ENCODE results near the gene ATPAF2. TPM values are rescaled to one million over a fixed set of nuclear protein-coding genes. Genes with fewer than 3 reads are reported as not detected.
A peak's percentile ranks its signal among the peaks of the same experiment; 100 is the strongest.

The ATPAF2 gene
- total RNA-seq, 2 experiments from 2014 or later = 22.9 to 29.9 TPM

GRCh38 chr17:18056214-18056613 lies 17.2 kb upstream of the ATPAF2 start:
- H3K9me3 Mint-ChIP-seq = no peaks in the 10 kb centered on the region
- no peak for ATAC-seq (ENCODE audit: low read depth)
- H3K36me3 Mint-ChIP-seq = peaks cover 17% of the 10 kb centered on the region
- POLR2A ChIA-PET = no interaction called here
- H3K4me1 Mint-ChIP-seq = no peaks in the 10 kb centered on the region
- H3K27me3 Mint-ChIP-seq = no peaks in the 10 kb centered on the region
- H3K27ac Mint-ChIP-seq = no peak overlapping the region
- DNase-seq = no peak
- no peak overlapping the region for H3K4me3 Mint-ChIP-seq

- POLR2A ChIA-PET = no interaction called here
- no peaks in the 10 kb centered on the region for H3K9me3 Mint-ChIP-seq
- H3K36me3 Mint-ChIP-seq = peaks cover 17% of the 10 kb centered on the region
- DNase-seq (no peak), ATAC-seq (ENCODE audit: low read depth) (no peak)
- no peak overlapping the region for H3K4me3 Mint-ChIP-seq
- no peaks in the 10 kb centered on the region for H3K4me1 Mint-ChIP-seq
- H3K27ac Mint-ChIP-seq = no peak overlapping the region
- H3K27me3 Mint-ChIP-seq = no peaks in the 10 kb centered on the region
Observed at GRCh38 chr17:18055597-18055996, 16.6 kb upstream of the ATPAF2 start.

GRCh38 chr17:18045691-18046350 lies 6.9 kb upstream of the ATPAF2 start:
- Mint-ChIP-seq H3K27me3 (no peaks in the 10 kb centered on the region), H3K4me3 (no peak overlapping the region), H3K27ac (no peak overlapping the region), H3K36me3 (peaks cover 8% of the 10 kb centered on the region), H3K9me3 (no peaks in the 10 kb centered on the region), H3K4me1 (peaks cover 10% of the 10 kb centered on the region)
- DNase-seq = no peak
- ATAC-seq (ENCODE audit: low read depth) = no peak
- POLR2A ChIA-PET = interaction anchor here (0.7 kb wide), 1 partner anchor 819 kb away, joined by 3 read pairs; no protein-coding TSS in a partner anchor

- Mint-ChIP-seq H3K4me3 (no peak overlapping the region), H3K4me1 (peaks cover 18% of the 10 kb centered on the region), H3K27me3 (no peaks in the 10 kb centered on the region), H3K9me3 (no peaks in the 10 kb centered on the region), H3K27ac (no peak overlapping the region), H3K36me3 (peaks cover 8% of the 10 kb centered on the region)
- ATAC-seq (ENCODE audit: low read depth) (no peak), DNase-seq (no peak)
- POLR2A ChIA-PET = no interaction called here
Observed at GRCh38 chr17:18044609-18045008, 5.6 kb upstream of the ATPAF2 start.

GRCh38 chr17:18043491-18043890 lies 4.5 kb upstream of the ATPAF2 start:
- DNase-seq = no peak
- H3K36me3 Mint-ChIP-seq = peaks cover 10% of the 10 kb centered on the region
- POLR2A ChIA-PET = no interaction called here
- no peaks in the 10 kb centered on the region for H3K27me3 Mint-ChIP-seq
- H3K9me3 Mint-ChIP-seq = no peaks in the 10 kb centered on the region
- H3K4me3 Mint-ChIP-seq = no peak overlapping the region
- peaks cover 18% of the 10 kb centered on the region for H3K4me1 Mint-ChIP-seq
- H3K27ac Mint-ChIP-seq = no peak overlapping the region
- ATAC-seq (ENCODE audit: low read depth) = no peak

- DNase-seq (no peak), ATAC-seq (ENCODE audit: low read depth) (no peak)
- POLR2A ChIA-PET = no interaction called here
- Mint-ChIP-seq H3K9me3 (no peaks in the 10 kb centered on the region), H3K36me3 (peaks cover 10% of the 10 kb centered on the region), H3K27ac (no peak overlapping the region), H3K4me1 (peaks cover 20% of the 10 kb centered on the region), H3K4me3 (no peak overlapping the region), H3K27me3 (no peaks in the 10 kb centered on the region)
Observed at GRCh38 chr17:18042983-18043382, 4.0 kb upstream of the ATPAF2 start.

- Mint-ChIP-seq H3K9me3 (no peaks in the 10 kb centered on the region), H3K27ac (no peak overlapping the region), H3K4me3 (no peak overlapping the region), H3K27me3 (no peaks in the 10 kb centered on the region), H3K4me1 (peaks cover 29% of the 10 kb centered on the region), H3K36me3 (peaks cover 5% of the 10 kb centered on the region)
- POLR2A ChIA-PET = no interaction called here
- DNase-seq (no peak), ATAC-seq (ENCODE audit: low read depth) (no peak)
Observed at GRCh38 chr17:18041776-18042175, 2.8 kb upstream of the ATPAF2 start.

GRCh38 chr17:18040261-18040858 lies 1.4 kb upstream of the ATPAF2 start:
- POLR2A ChIA-PET = interaction anchor here (0.6 kb wide), 1 partner anchor 9 kb away, joined by 3 read pairs; no protein-coding TSS in a partner anchor
- no peaks in the 10 kb centered on the region for H3K9me3 Mint-ChIP-seq
- H3K4me1 Mint-ChIP-seq = peaks cover 33% of the 10 kb centered on the region
- H3K27ac Mint-ChIP-seq = peak overlapping the region; percentile 85
- H3K4me3 Mint-ChIP-seq = peak overlapping the region; percentile 91
- DNase-seq (no peak), ATAC-seq (ENCODE audit: low read depth) (no peak)
- H3K27me3 Mint-ChIP-seq = no peaks in the 10 kb centered on the region
- peaks cover 4% of the 10 kb centered on the region for H3K36me3 Mint-ChIP-seq

GRCh38 chr17:18039535-18040260 lies 730 bp upstream of the ATPAF2 start:
- H3K27ac Mint-ChIP-seq = peak overlapping the region; percentile 97
- H3K4me1 Mint-ChIP-seq = peaks cover 33% of the 10 kb centered on the region
- DNase-seq = no peak
- peak; percentile 40 for ATAC-seq (ENCODE audit: low read depth)
- no peaks in the 10 kb centered on the region for H3K9me3 Mint-ChIP-seq
- peak overlapping the region; percentile 98 for H3K4me3 Mint-ChIP-seq
- peaks cover 4% of the 10 kb centered on the region for H3K36me3 Mint-ChIP-seq
- no peaks in the 10 kb centered on the region for H3K27me3 Mint-ChIP-seq
- POLR2A ChIA-PET = interaction anchor here (1.5 kb wide), 1 partner anchor 362 kb away, joined by 3 read pairs; no protein-coding TSS in a partner anchor

- H3K27me3 Mint-ChIP-seq = no peaks in the 10 kb centered on the region
- POLR2A ChIA-PET = interaction anchor here (0.6 to 1.5 kb wide), 2 partner anchors 9 to 361 kb away, joined by 3 to 5 read pairs; no protein-coding TSS in a partner anchor
- ATAC-seq (ENCODE audit: low read depth) (no peak), DNase-seq (no peak)
- H3K27ac Mint-ChIP-seq = peak overlapping the region; percentile 97
- H3K36me3 Mint-ChIP-seq = peaks cover 4% of the 10 kb centered on the region
- H3K9me3 Mint-ChIP-seq = no peaks in the 10 kb centered on the region
- H3K4me1 Mint-ChIP-seq = peaks cover 36% of the 10 kb centered on the region
- peak overlapping the region; percentile 98 for H3K4me3 Mint-ChIP-seq
Observed at GRCh38 chr17:18038149-18038850, 668 bp downstream of the ATPAF2 start.

- no peaks in the 10 kb centered on the region for H3K27me3 Mint-ChIP-seq
- POLR2A ChIA-PET = no interaction called here
- peak overlapping the region; percentile 98 for H3K4me3 Mint-ChIP-seq
- peaks cover 4% of the 10 kb centered on the region for H3K36me3 Mint-ChIP-seq
- H3K9me3 Mint-ChIP-seq = no peaks in the 10 kb centered on the region
- DNase-seq (no peak), ATAC-seq (ENCODE audit: low read depth) (no peak)
- peak overlapping the region; percentile 97 for H3K27ac Mint-ChIP-seq
- H3K4me1 Mint-ChIP-seq = peaks cover 38% of the 10 kb centered on the region
Observed at GRCh38 chr17:18037486-18037885, 1.5 kb downstream of the ATPAF2 start.

- no peak overlapping the region for H3K4me3 Mint-ChIP-seq
- peaks cover 30% of the 10 kb centered on the region for H3K4me1 Mint-ChIP-seq
- DNase-seq = no peak
- POLR2A ChIA-PET = no interaction called here
- H3K9me3 Mint-ChIP-seq = no peaks in the 10 kb centered on the region
- ATAC-seq (ENCODE audit: low read depth) = no peak
- H3K27ac Mint-ChIP-seq = no peak overlapping the region
- no peaks in the 10 kb centered on the region for H3K27me3 Mint-ChIP-seq
- peaks cover 4% of the 10 kb centered on the region for H3K36me3 Mint-ChIP-seq
Observed at GRCh38 chr17:18035704-18036103, 3.3 kb downstream of the ATPAF2 start.

- ATAC-seq (ENCODE audit: low read depth) = peak; percentile 91
- Mint-ChIP-seq H3K4me1 (peaks cover 25% of the 10 kb centered on the region), H3K9me3 (no peaks in the 10 kb centered on the region), H3K27me3 (no peaks in the 10 kb centered on the region), H3K4me3 (no peak overlapping the region), H3K27ac (no peak overlapping the region), H3K36me3 (peaks cover 1% of the 10 kb centered on the region)
- POLR2A ChIA-PET = interaction anchor here (0.8 kb wide), 1 partner anchor 179 kb away, joined by 3 read pairs; no protein-coding TSS in a partner anchor
- no peak for DNase-seq
Observed at GRCh38 chr17:18033442-18034099, 5.4 kb downstream of the ATPAF2 start.

Measured in activated naive CD8-positive, alpha-beta T cell treated with anti-CD3 and anti-CD28 coated beads, Interleukin-2, amount 10 ng/mL, durations not matched to agents 7 days and 5 days (primary cell).